ENCODE data around the gene CPT1B.

CPT1B gene

DNA sequence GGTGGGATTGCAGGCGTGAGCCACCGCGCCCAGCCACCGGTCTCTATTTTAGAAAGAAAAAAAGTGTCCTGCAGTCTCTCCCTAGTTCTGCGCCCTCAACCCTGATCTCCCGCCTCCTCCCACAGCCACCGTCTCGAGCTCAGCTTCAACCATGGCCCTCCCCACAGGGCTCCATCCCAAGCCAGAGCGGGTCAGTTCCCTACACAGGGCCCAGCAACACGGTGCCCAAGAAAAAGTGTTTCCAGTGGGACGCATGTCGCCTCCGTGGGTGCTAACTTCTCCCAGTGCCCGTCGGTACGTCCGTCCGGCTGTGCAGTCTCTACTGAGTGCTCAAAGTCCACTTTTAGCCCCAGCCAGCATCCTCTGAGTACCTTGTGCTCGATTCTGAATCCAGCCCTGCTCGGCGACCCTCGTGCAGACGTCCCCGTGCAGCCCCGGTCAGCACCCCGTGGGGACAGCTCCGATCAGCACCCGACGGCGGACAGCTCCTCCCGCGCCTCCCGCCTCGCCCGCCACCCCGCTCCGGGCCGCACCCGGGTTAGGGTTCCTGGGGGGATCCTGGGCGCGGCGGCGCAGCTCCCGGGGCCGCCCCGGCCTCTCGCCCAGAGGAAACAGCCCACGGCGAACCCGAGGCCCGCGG is 21.7 kb upstream of the CPT1B start:
- peak; percentile 38 for DNase-seq (ENCODE audit: low read depth)
- peak overlapping the region; percentile 18 for H3K4me3 ChIP-seq (ENCODE audit: low read depth, low read length)
- TF ChIP-seq, protein P1, sequence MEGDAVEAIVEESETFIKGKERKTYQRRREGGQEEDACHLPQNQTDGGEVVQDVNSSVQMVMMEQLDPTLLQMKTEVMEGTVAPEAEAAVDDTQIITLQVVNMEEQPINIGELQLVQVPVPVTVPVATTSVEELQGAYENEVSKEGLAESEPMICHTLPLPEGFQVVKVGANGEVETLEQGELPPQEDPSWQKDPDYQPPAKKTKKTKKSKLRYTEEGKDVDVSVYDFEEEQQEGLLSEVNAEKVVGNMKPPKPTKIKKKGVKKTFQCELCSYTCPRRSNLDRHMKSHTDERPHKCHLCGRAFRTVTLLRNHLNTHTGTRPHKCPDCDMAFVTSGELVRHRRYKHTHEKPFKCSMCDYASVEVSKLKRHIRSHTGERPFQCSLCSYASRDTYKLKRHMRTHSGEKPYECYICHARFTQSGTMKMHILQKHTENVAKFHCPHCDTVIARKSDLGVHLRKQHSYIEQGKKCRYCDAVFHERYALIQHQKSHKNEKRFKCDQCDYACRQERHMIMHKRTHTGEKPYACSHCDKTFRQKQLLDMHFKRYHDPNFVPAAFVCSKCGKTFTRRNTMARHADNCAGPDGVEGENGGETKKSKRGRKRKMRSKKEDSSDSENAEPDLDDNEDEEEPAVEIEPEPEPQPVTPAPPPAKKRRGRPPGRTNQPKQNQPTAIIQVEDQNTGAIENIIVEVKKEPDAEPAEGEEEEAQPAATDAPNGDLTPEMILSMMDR (conservative IDR thresholded peaks at IDR 0.05; ENCODE audit: low read depth, low read length) = no peak

DNA sequence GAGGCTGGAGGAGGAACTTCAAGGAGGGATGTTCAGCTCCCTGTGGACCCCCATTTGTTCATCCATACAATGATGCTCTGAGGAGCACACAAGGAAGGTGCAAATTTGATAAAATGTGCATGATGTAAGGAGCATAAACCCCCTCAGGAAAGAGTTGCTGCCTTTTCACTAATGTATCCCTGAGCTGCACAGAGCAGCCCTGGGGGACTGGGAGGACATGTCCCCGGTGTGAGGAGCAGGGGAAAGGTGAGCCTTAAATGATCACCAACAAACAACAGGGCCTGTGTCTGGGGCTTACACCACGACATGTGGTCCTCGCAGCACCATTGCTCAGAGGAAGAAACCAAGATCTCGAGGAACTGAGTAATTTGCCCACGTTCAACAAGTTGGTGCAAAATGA is 18.9 kb upstream of the CPT1B start:
- H3K4me3 ChIP-seq (ENCODE audit: low read depth, low read length) = no peak overlapping the region
- TF ChIP-seq, protein P1 (conservative IDR thresholded peaks at IDR 0.05; ENCODE audit: low read depth, low read length) = no peak

GRCh38 chr22:50595189-50595588 is 17.0 kb upstream of the CPT1B start:
- TF ChIP-seq, protein P1 (conservative IDR thresholded peaks at IDR 0.05; ENCODE audit: low read depth, low read length) = no peak
- no peak overlapping the region for H3K4me3 ChIP-seq (ENCODE audit: low read depth, low read length)
- no peak for DNase-seq (ENCODE audit: low read depth)

More for the DNA sequence above, 18.9 kb upstream of the CPT1B start:
- DNase-seq (ENCODE audit: low read depth) = no peak

DNA sequence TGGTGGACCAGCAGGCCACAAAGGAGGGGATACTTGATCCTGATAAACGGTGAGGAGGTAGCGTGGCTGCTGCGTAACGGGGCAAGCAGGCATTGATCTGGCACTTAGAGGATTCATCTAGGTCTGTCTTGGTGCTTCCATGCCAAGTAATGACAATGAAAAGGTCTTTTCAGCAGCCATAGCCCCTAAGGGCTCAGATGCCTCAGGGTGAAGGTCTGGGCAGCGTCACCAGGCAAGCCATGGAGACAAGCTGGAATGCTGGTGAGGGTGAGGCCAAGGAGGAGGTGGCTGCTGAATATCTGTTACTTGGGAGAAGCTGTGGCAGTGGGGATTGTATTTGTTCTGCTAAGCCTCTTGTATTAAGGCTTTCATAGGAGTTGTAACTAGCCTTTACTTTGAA is 9.2 kb upstream of the CPT1B start:
- no peak for DNase-seq (ENCODE audit: low read depth)
- TF ChIP-seq, protein P1 (conservative IDR thresholded peaks at IDR 0.05; ENCODE audit: low read depth, low read length) = no peak
- no peak overlapping the region for H3K4me3 ChIP-seq (ENCODE audit: low read depth, low read length)

DNA sequence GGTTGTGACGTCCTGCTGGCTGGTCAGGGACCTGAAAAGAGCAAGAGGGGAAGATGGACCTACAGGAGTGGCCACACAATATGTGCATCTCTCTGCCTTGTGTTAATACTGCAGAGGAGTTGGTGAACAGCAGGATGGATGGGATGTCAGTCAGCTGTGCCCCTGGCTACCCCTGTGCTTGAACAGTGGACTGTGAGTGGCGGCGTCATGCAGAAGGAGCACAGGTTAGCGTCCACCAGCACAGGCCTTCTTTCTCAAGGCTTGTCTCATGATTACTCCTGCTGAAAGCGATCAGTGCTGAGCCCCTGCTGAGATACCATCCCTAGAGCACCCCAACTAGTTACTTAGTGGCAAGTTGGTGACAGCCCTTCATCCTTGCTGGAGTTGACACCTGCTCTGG is 8.2 kb upstream of the CPT1B start:
- TF ChIP-seq, protein P1 (conservative IDR thresholded peaks at IDR 0.05; ENCODE audit: low read depth, low read length) = no peak
- no peak overlapping the region for H3K4me3 ChIP-seq (ENCODE audit: low read depth, low read length)
- DNase-seq (ENCODE audit: low read depth) = no peak

- DNase-seq (ENCODE audit: low read depth) = no peak
- TF ChIP-seq, protein P1 (conservative IDR thresholded peaks at IDR 0.05; ENCODE audit: low read depth, low read length) = no peak
- H3K4me3 ChIP-seq (ENCODE audit: low read depth, low read length) = no peak overlapping the region
Measured at GRCh38 chr22:50585781-50586180, 7.6 kb upstream of the CPT1B start.

- H3K4me3 ChIP-seq (ENCODE audit: low read depth, low read length) = no peak overlapping the region
- DNase-seq (ENCODE audit: low read depth) = no peak
- TF ChIP-seq, protein P1 (conservative IDR thresholded peaks at IDR 0.05; ENCODE audit: low read depth, low read length) = no peak
Measured at GRCh38 chr22:50585238-50585637, 7.0 kb upstream of the CPT1B start.
